HAP-1 (cell line): ENCODE results near the gene CEP164.

Source experiments
- DNase-seq, 2 experiments: peaks; one replicate each; pipeline ENCODE4 v3.0.0-alpha.2; 2016 to 2020; ENCODE audit warnings: low spot score in 2 of 2
- H3K27me3 ChIP-seq: fragments of 250-450 bp; sonication (Bioruptor Pico); 2 replicates; pipeline ENCODE4 v1.5.1; 2020; ENCODE audit warnings: low read depth, mild to moderate bottlenecking, moderate library complexity
- H3K36me3 ChIP-seq: fragments of 250-450 bp; sonication (Bioruptor Pico); replicated peaks from 2 replicates; pipeline ENCODE4 v1.5.1; 2020; ENCODE audit warnings: mild to moderate bottlenecking
- H3K4me1 ChIP-seq: fragments of 250-450 bp; sonication (Bioruptor Pico); 2 replicates; pipeline ENCODE4 v1.5.1; 2020; ENCODE audit warnings: mild to moderate bottlenecking
- H3K4me3 ChIP-seq: fragments of 250-450 bp; sonication (Bioruptor Pico); 2 replicates; pipeline ENCODE4 v1.5.1; 2020; ENCODE audit warnings: mild to moderate bottlenecking, moderate library complexity
- H3K9me3 ChIP-seq: fragments of 250-450 bp; sonication (Bioruptor Pico); 2 replicates; pipeline ENCODE4 v1.5.1; 2020; ENCODE audit warnings: mild to moderate bottlenecking, moderate library complexity
- in situ Hi-C: fragments of 300-500 bp; cut with MboI; formaldehyde crosslinking; loops from 3 replicates; pipeline ENCODE4 v1.14.3; 2020; ENCODE audit warnings: low sequenced_read_pairs, inconsistent platforms, mixed read lengths

CEP164 gene

DNA sequence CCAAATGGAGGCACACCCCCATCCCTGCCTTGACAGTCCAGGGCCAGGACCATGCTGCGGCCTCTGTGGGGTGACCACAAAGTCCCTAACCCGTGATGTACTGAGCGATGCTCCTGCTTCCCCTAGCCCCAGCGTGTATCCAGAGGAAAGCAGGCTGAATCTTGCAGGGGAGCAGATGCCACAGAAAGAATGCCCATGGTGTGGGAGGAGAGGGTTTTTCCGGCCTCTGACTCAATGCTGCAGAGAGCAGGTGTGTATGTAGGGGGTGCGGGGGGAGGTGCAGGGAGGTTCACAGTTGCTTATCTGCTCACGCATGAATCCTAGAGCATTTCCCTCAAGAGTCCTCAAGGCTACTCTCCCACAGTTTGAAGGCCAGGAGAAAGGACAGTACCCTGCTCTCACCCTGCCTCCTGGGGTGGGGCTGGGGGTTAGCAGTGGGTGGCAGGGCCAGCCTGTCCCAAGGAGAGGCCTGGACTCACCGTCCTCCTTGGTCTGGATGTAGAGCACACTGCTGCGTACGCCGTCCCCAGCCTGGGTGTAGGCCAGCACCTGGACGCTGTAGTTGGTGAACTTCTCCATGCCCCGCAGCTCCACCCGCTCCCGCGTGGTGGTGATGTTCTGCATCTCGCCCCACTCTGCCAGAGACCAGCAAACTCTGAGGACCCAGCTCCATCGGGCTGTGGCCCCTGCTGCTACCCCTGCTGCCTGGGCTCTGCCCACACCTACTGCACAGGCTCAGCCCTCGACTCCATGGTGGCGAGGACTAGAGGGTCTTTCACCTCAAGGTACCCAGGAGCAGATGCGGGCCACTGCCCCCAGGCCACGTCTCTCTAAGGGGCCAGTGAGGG, 130.8 kb downstream of the CEP164 start:
- Histone ChIP-seq H3K36me3 (no peaks in the 10 kb centered on the region), H3K27me3 (no peaks in the 10 kb centered on the region), H3K4me1 (no peaks in the 10 kb centered on the region), H3K9me3 (peaks cover 5% of the 10 kb centered on the region; the same call in 1 of the 2 replicates), H3K4me3 (no peak overlapping the region)
- in situ Hi-C loops, result no loop called here
- DNase-seq, result no peak

DNA sequence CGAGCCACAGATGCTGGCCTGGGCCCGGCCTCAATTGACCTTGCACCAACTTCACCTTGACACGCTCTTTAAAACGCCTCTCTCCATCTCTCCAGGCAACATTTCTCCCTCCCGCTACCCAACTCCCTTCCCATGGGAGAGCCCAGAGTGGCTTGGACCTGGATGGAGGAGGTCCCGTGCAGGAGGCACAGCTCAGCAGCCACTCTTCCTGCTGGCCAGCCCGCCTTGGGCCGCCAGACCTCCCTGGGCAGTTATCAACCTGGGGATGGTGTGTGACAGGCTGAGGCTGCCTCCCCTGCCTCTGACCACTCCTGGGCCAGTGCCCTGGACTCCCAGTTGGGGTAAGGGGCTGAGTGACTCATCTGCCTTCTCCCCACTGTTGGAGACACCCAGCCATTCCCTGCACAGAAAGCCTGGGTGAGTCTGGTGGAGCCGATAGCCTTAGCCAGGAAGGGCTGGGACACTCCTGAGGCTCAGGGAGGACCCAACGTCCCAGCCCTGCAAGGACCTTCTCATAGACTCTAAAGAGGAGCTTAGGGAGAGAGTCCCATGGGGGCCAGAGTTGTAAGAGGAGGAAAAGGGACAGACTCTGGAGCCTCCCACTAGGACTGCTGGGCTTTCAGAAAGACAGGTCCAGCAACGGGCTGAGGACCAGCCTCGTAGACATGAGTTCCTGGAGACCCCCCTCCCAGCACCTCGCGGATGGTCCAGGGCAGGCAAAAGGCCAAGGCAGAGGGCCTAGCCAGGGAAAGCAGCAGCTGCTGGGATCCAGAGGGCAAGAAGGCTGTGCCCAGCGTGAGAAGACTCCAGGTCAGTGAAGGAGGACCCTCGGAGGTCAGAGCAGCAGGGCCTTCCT, 131.7 kb downstream of the CEP164 start:
- in situ Hi-C loops, result no loop called here
- Histone ChIP-seq H3K4me3 (no peak overlapping the region), H3K9me3 (peaks cover 4% of the 10 kb centered on the region; the same call in 1 of the 2 replicates), H3K27me3 (no peaks in the 10 kb centered on the region), H3K4me1 (no peaks in the 10 kb centered on the region), H3K36me3 (no peaks in the 10 kb centered on the region)
- DNase-seq, result no peak

- Histone ChIP-seq H3K4me3 (no peak overlapping the region), H3K27me3 (no peaks in the 10 kb centered on the region), H3K4me1 (no peaks in the 10 kb centered on the region), H3K9me3 (no peaks in the 10 kb centered on the region), H3K36me3 (no peaks in the 10 kb centered on the region)
- DNase-seq, result no peak
- in situ Hi-C loops, result no loop called here
Measured at GRCh38 chr11:117459979-117460300, 132.3 kb downstream of the CEP164 start.

GRCh38 chr11:117461396-117462182, 133.9 kb downstream of the CEP164 start:
- no peaks in the 10 kb centered on the region for H3K4me1 ChIP-seq
- no peaks in the 10 kb centered on the region for H3K9me3 ChIP-seq
- H3K36me3 ChIP-seq, result no peaks in the 10 kb centered on the region
- in situ Hi-C loops, result no loop called here
- DNase-seq, result no peak
- H3K27me3 ChIP-seq, result no peaks in the 10 kb centered on the region
- no peak overlapping the region for H3K4me3 ChIP-seq

DNA sequence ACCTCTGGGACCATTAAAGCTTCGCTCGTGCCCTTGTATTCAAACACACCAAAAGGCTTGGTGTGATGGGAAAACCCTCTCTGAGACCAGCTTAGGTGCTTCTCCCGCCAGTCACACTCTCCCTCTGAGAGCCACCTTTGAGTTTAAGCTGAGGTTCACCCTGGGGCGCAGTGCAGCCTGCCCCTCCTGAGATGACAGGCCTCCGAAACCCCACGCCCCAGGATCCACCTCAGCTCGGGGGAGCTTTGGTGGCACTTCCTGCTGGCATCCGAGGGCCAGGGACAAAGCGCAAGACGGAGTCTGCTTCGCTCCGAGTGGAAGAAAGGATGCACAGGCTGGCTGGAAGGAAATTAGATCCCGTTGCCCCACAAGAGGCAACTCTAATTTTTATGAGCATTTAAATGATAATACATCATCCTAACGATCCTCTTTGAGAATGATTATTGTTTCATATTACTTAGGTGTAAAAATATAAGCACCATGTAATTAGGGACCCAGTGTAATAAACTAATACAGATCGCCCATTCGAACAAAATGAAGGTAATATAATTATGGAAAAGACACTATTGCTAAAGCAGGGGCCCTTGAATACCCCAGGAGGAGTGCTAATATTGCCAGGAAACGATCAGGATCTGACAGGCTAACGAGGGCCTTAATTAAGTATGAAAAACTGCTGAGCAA, 134.7 kb downstream of the CEP164 start:
- in situ Hi-C loops, result no loop called here
- no peaks in the 10 kb centered on the region; the same call in 1 of the 2 replicates for H3K27me3 ChIP-seq
- H3K36me3 ChIP-seq, result no peaks in the 10 kb centered on the region
- no peak for DNase-seq
- no peaks in the 10 kb centered on the region for H3K9me3 ChIP-seq
- H3K4me1 ChIP-seq, result no peaks in the 10 kb centered on the region
- H3K4me3 ChIP-seq, result no peak overlapping the region

DNA sequence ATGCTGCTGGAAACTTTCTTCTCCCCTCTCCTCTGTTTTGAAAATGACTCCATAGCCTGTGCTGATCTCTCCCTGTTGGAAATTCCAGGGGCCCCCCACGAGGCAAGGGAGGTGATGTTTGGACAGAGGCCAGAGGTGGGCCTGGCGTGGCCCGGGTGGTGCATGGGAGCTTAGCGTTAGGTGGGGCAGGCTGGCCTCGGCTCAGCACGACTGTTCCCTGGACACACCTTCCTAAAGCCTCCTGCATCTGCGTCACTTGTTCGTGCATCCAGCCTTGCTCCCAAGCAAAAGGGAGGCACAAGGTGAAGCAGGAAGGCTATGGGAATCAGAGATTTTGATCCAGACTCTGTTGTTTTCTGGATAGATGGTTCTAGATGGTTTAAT, 135.2 kb downstream of the CEP164 start:
- Histone ChIP-seq H3K27me3 (no peaks in the 10 kb centered on the region; the same call in 1 of the 2 replicates), H3K36me3 (no peaks in the 10 kb centered on the region), H3K4me1 (no peaks in the 10 kb centered on the region), H3K4me3 (no peak overlapping the region), H3K9me3 (no peaks in the 10 kb centered on the region)
- DNase-seq, result no peak
- in situ Hi-C loops, result no loop called here
